ENCODE results near the gene CNTN5.

- TF ChIP-seq CTCF (IDR thresholded peaks at IDR 0.05), result no peak
- TF ChIP-seq POLR2A (IDR thresholded peaks at IDR 0.05), result no peak
Measured at GRCh38 chr11:100141201-100141600, 1120.5 kb downstream of the CNTN5 start.
